NCI-H774 (cell line): ENCODE data around the gene SRD5A1.

Experiments
- DNase-seq: peaks from one replicate; lab custom pipeline; 2025; lab: John Stamatoyannopoulos, UW

SRD5A1 gene

DNA sequence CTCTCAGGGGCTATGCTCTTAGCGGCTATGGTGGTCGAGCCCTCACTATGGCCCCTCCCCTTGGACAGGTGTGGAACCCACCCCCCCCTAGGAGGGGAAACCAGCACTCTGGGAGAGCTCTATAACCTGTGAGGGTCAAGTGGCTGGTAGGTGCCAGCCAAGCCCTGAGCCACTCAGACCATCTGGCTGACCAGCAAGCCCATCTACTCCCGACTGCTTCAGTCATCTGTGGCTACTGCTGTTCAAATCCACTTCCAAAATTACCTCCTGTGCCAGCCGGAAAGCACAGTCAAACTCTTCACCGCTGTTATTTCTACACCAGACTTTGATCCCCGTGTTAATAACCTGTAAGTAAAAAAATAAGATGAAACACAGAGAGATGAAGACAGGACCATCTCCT lies 28.9 kb upstream of the SRD5A1 start:
- DNase-seq, result no peak

DNA sequence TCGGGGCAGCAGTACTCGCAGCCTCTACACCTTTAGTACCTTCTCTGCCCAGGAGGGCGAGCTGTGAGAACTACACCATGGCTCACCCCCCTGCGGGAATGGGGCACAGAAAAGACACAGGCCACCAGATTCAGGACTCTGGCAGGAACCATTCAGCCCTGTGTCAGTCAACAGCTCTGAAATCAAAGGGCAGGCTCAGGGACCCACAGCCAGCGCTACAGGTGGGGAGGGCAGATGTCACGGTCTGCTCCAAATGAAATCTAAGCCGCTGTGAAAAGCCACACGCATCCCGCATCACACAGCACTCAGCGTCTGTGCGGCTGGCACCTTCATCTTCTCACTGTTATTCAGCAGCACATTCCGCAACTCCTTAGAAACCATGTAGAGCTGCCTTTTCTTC lies 28.3 kb upstream of the SRD5A1 start:
- DNase-seq, result no peak

DNA sequence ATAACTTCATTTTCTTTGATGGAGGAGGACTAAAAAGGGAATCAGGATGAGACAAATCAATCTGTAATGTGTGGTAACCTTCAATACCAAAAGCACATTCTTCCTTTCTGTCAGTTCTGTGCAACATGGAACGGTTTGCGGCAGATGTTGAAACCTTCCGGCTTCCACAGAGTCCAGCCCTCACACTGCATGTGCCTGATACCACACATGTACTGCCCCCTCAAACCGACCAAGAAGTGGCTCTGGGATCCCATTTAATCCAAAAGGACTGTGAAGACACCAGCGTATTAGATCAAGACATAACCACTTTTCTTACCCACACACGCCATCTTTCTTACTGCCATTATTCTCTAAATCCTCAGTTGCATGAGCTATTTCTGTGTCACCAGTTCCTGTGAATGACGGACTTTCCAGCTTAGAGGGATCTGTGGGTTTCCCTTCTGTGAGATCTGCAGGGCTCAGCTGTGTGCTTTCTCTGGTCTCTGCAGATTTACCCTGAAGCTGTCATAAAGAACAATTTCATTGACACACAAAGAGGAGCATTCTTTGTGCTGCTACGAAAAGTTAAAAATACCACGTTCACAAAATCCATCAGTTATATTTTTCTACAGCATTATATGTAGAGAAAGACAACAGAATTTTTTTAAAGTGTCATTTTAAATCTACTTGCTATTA lies 26.2 kb upstream of the SRD5A1 start:
- no peak for DNase-seq

DNA sequence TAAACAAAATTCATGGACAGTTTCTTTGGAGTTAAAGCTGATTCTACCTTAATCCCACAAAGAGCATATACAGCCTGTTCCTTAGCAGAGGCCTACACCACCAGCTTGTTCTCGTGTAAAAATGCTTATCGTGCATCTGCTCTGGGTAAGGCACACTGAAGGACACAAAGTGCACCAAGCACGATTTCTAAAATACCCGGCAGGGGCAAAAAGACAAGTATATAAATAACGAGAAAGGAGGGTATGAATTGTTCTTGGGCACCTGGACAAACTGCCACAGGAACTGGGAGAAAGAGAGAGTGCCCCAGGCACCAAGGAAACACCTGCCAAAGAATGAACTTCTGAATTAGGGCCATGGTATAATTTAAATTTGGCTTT lies 25.7 kb upstream of the SRD5A1 start:
- DNase-seq, result no peak

GRCh38 chr5:6608016-6608415 lies 25.2 kb upstream of the SRD5A1 start:
- DNase-seq, result no peak

- DNase-seq, result no peak
These were observed 21.6 kb upstream of the SRD5A1 start for GRCh38 chr5:6611334-6612256.

DNA sequence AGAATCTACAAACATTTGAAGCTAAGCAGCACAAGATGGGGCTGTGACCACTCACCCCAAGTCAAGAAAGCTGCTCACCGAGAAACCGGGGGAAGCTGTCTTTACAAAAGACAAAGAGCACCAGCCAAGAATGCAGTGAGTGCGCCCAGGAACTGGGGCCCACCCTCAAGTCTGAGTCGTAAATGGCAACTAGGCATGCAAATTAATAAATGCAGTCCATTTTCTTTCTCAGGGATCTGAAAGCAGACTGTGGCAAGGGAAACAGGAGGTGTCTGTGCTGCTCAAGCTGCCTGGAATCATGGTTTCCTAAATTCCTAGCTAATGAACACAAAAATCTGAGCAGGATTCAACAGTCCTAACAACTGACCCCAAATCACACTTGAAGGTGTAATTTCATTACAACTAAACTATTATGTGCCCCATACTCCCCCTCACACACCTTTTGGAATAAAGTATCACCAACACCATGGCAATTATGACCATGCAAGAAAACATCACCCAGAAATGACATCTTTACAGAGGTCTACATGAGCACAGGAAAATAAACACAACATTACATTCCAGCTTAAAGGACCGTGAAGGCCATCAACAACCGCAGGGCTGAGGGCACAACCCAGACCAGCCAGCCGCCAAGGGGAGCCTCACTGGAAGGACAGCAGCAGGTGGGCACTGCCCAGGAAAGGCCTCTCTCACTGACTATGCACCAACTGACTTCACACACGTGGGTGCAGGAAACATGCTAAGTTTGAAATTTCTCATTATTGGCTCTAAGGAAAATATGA lies 18.0 kb upstream of the SRD5A1 start:
- DNase-seq, result no peak

DNA sequence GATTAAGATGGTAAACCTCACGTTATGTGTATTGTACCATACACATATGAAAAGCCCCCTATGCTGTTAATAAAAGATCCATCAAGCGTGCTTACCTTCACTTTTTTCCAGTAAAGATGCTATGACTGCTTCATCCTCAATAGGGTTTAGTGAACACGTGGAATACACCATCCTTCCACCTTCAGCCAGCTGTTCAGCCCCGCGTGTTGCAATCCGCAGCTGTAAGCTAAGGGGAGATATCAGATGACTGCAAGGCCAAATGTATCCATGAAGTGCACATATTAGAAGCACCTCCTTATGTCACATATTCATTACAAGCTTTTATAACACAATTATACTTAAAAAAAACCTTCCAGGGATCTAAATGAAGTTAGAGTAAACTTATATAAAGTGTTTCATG lies 16.6 kb upstream of the SRD5A1 start:
- DNase-seq, result no peak

- DNase-seq, result no peak
These were observed 10.0 kb upstream of the SRD5A1 start for GRCh38 chr5:6623228-6623627.

- DNase-seq, result no peak
These were observed 9.3 kb upstream of the SRD5A1 start for GRCh38 chr5:6623941-6624340.

GRCh38 chr5:6626508-6626907 lies 6.7 kb upstream of the SRD5A1 start:
- DNase-seq, result no peak

GRCh38 chr5:6631441-6631840 lies 1.8 kb upstream of the SRD5A1 start:
- no peak for DNase-seq

- DNase-seq, result no peak
These were observed 834 bp upstream of the SRD5A1 start for GRCh38 chr5:6632324-6632887.

GRCh38 chr5:6633469-6634245 lies 417 bp downstream of the SRD5A1 start:
- no peak for DNase-seq

GRCh38 chr5:6634306-6634705 lies 1.1 kb downstream of the SRD5A1 start:
- no peak for DNase-seq

DNA sequence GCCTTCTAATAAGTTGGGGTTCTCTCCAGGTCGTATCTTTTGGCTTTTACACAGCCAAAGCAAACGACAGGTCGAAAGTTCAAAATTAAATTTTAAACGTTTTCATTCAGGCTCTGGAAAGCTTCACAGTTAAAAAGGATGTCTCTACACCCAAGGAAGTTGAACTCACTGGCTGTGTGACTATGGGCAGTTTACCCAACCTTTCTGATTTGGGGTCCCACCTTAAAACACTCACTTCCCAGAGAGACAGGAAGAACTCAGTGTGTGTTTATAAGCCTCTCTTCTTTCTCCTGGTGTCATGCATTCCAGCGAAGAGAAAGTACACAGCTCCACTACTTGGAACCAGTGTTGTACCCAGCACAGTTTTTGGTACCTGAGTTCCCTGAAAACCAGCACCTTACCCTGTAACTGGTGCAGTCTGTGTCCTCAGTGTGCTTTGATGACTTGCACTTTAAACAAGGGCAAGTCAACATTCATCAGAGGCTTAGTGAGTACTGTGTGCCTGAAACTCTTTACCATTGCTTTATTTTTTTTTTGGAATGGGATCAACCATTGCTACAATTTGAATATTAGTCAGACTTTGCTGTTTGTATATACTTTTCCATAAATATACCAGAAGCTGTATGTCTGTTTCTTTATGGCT lies 1.7 kb downstream of the SRD5A1 start:
- no peak for DNase-seq

GRCh38 chr5:6636293-6636692 lies 3.1 kb downstream of the SRD5A1 start:
- DNase-seq, result peak; percentile 71

- DNase-seq, result no peak
These were observed 3.8 kb downstream of the SRD5A1 start for GRCh38 chr5:6637022-6637421.

DNA sequence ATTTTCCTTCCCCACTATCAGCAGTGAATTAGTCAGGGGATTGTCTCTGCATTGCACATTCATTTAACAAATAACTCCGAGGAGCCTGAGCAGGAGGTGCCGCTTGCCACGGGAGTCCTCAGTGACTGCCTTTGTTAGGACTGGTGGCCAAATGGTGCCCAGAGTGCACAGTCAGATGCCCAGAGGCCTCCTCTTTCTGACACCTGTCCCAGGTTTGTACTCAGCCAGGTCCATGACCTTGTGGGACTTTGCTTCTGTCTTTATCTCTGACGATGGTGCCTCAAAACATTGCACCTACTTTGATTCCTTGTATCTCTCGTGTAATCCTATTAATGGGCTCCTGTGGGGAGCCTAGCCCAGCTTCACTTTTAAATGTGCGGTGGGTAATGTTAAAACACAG lies 4.3 kb downstream of the SRD5A1 start:
- DNase-seq, result no peak

DNA sequence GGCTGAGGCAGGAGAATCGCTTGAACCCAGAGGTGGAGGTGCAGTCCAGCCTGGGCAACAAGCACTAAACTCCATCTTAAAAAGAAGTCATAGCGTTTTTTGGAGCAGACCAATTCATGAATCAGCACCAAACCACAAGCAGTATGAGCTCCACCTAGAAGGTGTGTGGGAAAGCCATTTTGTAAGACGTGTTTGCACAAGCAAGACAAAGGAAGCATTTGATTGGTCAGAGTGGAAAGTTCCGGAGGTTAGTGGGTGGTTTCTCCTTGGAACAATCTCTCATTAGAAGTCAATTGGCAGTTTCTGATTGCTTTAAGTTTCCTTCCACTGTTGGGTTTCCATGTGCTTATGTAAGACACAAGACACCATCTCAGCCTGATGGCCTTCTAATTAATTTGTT lies 5.0 kb downstream of the SRD5A1 start:
- DNase-seq, result no peak

DNA sequence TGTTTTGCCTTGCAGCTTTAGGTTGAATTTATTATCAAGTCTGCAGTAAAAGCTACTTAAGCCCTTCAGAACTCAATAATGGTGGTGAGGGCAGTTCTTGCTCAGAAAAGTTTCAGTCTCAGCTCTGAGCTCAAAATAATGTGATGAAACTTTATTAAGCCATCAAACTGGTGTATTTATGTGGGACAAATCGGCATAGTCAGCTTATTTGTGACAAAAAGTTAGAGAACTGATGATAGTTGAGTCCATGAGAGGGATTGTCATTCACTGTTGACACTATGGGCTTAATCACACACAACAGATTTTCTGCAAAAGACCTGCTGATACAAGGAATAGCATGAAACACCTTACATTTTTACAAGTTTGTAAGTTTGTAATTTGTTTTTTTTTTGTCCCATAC lies 9.4 kb downstream of the SRD5A1 start:
- DNase-seq, result no peak
